Liver (tissue), 3 donors: ENCODE data around the gene CFAP298.

Experiments
- CTCF ChIP-seq: fragments of 150-350 bp; IDR thresholded peaks from 2 replicates; pipeline ENCODE4 v1.5.1; 2017; ENCODE audit warnings: improper control_type of control experiment, low read depth, low read length; ENCODE audit not compliant: missing input control
- FOXA1 ChIP-seq: IDR thresholded peaks from 2 replicates; pipeline ENCODE4 v1.6.1; 2016; ENCODE audit warnings: antibody characterized with exemption
- MAX ChIP-seq: IDR thresholded peaks from 2 replicates; pipeline ENCODE4 v1.6.1; 2016; ENCODE audit warnings: antibody characterized with exemption
- SP1 ChIP-seq: IDR thresholded peaks from 2 replicates; pipeline ENCODE4 v1.6.1; 2018; ENCODE audit warnings: antibody characterized with exemption, mild to moderate bottlenecking
- ZBTB33 ChIP-seq: IDR thresholded peaks from 2 replicates; pipeline ENCODE4 v1.6.1; 2016; ENCODE audit warnings: antibody characterized with exemption
- donor health status: healthy.
- donor health status: healthy.

GRCh38 chr21:32585970-32586369 is 26.2 kb downstream of the CFAP298 start:
- no peak for TF ChIP-seq CTCF
- TF ChIP-seq MAX, result no peak
- TF ChIP-seq ZBTB33, result no peak
- no peak for TF ChIP-seq SP1
- no peak for TF ChIP-seq FOXA1
